ES-I3 (cell line): ENCODE measurements around the gene PHRF1.
"Not testable (repeated sequence)": the region's sequence is repeated elsewhere in the genome, so short reads cannot be mapped to it uniquely, and the experiment has no call there.

ENCODE experiments used
- H3K36me3 ChIP-seq: 2 replicates; pipeline ENCODE4 v1.6.1; 2013; ENCODE audit warnings: mild to moderate bottlenecking, low read length, control low read depth, moderate library complexity; ENCODE audit not compliant: insufficient read depth
- H3K4me1 ChIP-seq: 2 replicates; pipeline ENCODE4 v1.6.1; 2013; ENCODE audit warnings: mild to moderate bottlenecking, control low read depth, low read length; ENCODE audit not compliant: insufficient read depth
- H3K9ac ChIP-seq: 2 replicates; pipeline ENCODE4 v1.6.1; 2013; ENCODE audit warnings: low read depth, mild to moderate bottlenecking, low read length, moderate library complexity
- H3K9me3 ChIP-seq: 2 replicates; pipeline ENCODE4 v1.6.1; 2013; ENCODE audit warnings: mild to moderate bottlenecking, low read length, moderate library complexity; ENCODE audit not compliant: control insufficient read depth, insufficient read depth

The PHRF1 gene

DNA sequence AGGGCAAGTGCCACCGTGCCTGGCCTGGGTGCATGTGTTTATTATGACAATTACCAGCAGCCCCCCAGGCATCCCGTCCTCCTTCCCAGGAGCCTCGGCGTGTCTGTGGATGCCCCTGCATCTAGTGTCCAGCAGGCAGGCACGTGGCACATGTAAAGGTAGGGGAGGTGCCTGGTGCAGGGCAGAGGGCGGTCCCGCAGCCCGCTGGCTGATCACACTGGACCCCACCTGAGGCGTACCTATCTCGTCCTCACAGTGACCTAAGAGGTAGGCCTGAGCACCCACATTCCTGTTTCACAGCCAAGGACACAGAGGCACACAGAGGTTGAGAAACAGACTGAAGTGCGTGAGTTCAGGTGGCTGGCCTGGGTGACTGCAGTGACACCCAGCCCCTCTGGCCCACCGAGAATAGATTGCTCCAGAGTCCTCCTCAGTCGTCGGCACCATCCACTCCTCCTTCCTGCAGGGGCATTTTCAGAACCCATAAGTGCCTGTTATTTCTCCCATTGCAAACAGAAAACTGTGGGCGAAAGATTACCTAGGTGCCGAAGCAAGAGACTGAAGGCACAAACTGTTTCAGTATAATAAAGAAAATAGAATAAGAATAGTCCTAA is 3.0 kb upstream of the PHRF1 start:
- no peaks in the 10 kb centered on the region for H3K36me3 ChIP-seq

DNA sequence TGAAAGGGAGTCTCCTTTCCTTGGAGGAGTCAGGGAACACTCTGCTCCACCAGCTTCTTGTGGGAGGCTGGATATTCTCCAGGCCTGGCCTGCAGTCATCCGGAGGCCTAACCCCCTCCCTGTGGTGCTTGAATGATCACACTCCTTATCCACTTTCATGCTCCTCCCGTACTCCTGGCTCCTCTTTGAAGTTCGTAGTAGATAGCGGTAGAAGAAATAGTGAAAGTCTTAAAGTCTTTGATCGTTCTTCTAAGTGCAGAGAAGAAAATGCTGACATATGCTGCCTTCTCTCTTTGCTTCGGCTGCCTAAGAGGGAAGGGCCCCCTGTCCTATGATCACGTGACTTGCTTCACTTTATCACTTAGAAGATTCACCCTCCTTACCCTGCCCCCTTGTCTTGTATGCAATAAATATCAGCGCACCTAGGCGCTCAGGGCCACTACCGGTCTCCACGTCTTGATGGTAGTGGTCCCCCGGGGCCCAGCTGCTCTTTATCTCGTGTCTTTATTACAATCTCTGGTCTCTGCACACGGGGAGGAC is 2.2 kb upstream of the PHRF1 start:
- Histone ChIP-seq H3K9ac (peak overlapping the region; percentile 43; the same call in 1 of the 2 replicates), H3K4me1 (peaks cover 16% of the 10 kb centered on the region)
- not testable (repeated sequence) for H3K36me3 ChIP-seq, H3K9me3 ChIP-seq

More for the DNA sequence above, 3.0 kb upstream of the PHRF1 start:
- Histone ChIP-seq H3K9me3 (no peaks in the 10 kb centered on the region), H3K9ac (no peak overlapping the region), H3K4me1 (peaks cover 14% of the 10 kb centered on the region)

DNA sequence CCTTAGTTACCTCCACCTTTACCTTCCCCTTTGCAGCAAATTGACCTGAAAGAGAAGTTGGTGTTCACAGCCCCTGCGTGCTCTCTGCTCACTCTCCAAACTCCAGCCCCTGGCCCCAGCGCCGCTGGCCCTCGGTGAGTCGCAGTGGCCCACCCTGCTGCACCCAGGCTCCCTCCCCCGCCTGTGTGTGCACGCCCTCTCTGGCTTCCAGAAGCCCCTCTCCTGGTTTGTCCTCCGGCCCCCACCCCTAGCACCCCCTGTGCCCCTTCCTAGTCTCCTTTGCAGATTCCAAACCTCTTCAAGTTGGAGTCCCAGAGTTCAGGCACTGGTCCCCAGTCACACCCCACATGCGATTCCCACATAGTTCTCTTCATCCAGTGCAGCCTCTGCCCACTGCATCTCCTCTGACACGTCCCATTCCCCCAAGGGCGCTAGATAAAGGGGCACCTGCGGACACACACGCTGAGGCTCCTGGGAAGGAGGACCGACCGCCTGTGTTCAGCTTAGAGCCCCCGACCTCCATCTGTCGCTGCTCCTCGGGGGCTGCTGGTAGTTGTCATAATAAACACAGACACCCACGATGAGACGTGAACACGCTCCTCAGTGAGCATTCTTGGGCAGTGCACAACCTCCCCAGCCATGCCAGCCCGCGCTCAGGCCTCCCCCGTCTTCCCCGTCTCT is 1.5 kb upstream of the PHRF1 start:
- Histone ChIP-seq H3K9me3 (no peaks in the 10 kb centered on the region), H3K36me3 (no peaks in the 10 kb centered on the region; the same call in 1 of the 2 replicates), H3K9ac (peak overlapping the region; percentile 69; the same call in 1 of the 2 replicates), H3K4me1 (peaks cover 16% of the 10 kb centered on the region)

DNA sequence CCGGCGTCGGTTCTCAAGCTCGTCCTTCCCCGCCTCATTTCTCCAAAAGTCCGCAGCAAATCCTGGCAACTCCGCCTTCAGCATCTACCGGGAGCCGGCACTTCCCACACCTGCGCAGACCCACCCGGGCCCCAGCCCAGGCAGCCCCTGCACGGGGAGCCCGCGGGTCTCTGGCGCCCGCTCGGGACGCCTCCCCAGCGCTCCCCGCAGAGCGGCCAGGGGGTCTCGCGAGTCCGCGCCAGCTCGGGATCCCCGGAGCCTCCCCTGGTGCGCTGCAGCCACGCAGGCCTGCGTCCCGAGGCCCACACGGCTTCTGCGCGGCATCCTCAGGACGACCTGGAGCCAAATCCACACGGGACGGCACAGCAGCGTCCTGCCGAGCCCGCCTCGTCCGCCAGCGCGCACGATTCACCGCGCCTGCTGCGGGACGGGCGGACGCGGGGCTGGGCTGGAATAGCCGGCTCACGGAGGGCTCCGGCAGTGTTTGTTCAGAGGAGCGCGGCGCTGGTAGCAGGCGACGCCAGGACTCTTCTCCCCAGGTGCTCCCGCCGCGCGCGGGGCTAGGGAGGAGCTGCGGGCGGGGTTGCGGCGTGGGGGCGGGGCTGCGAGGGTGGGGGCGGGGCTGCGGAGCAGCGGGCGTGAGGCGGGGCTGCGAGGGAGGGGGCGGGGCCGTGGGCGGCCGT is 816 bp upstream of the PHRF1 start:
- H3K4me1 ChIP-seq, result peaks cover 16% of the 10 kb centered on the region
- H3K9me3 ChIP-seq, result no peaks in the 10 kb centered on the region
- H3K36me3 ChIP-seq, result no peaks in the 10 kb centered on the region; the same call in 1 of the 2 replicates
- H3K9ac ChIP-seq, result peak overlapping the region; percentile 69; the same call in 1 of the 2 replicates

DNA sequence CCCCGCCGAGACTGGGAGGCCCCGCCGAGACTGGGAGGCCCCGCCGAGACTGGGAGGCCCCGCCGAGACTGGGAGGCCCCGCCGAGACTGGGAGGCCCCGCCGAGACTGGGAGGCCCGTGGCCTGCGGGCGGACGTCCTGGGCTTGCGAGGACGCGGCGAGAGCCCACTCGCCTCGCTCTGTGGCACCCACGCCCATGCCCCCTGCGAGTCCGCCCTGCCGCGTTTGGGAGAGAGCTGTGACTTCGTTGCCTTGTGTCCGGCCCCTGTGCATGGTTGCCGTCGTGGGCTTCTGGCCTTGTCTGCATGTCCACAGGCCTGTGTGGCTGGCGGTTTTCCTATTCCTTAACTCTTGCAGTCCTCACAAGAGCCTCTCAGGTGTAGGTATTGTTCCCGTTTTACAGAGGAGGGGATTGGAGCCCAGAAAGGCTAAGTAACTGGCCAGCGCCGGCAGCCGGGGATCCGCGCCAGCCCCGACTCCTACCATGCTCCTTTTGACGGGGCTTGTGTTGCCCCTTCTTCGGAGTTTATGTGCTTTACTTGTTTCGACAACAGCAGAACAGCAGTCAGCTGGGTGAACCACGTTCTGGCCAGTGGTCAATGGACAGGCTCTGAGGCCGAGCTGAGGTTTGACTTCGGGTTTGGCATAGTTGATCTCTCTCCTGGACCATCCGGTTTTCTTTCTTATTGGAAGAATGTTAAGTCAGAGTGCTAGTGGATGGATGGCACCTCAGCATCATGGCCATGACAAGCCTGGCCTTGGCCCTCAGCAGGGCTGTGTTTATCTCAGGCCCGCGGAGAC is 741 bp downstream of the PHRF1 start:
- Histone ChIP-seq H3K9me3 (no peaks in the 10 kb centered on the region), H3K9ac (peak overlapping the region; percentile 60), H3K4me1 (peaks cover 11% of the 10 kb centered on the region), H3K36me3 (peaks cover 4% of the 10 kb centered on the region)

DNA sequence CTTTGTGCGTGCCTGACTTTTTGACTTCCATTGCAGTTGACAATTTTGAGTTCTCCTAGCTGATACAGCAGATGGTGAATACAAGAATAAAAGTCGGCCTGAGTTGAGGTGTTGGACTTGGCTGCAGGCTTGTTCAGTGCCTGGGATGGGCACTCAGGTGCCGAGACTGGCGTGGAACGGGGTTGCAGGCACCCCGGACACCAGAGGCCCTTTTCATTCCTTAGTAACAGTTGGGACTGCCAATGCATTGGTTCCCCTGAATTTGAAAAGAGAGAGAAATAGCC is 1.3 kb downstream of the PHRF1 start:
- Histone ChIP-seq H3K9ac (peak overlapping the region; percentile 60), H3K36me3 (peaks cover 6% of the 10 kb centered on the region), H3K9me3 (no peaks in the 10 kb centered on the region), H3K4me1 (peaks cover 11% of the 10 kb centered on the region)

DNA sequence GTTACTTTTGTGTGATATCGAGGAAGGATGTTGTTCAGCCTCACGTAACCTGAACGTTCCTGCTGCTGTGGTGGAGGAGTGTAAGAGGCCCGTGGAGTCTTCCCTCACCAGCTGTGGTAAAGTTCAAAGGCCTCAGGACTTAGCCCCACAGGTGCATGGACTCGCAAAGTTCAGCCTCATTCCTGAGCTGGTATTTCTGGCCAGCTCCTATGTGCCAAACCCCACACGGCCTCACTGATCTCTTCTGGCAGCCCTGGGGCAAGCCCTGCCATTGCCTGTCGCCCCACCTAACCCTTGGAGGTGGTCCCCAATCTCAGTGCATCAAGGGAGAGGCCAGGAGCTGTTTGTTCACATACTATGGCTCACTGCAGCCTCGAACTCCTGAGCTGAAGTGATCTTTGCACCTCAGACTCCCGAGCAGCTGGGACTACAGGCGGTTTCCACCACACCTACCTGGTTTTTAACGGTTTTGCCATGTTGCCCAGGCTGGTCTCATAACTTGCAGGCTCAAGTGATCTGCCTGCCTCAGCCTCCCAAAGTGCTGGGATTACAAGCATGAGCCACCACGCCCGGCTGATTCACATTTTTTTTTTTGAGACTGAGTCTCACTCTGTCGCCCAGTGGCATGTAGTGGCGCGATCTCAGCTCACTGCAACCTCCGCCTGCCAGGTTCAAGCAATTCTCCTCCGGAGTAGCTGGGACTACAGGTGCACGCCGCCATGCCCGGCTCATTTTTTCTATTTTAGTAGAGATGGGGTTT is 2.2 kb downstream of the PHRF1 start:
- Histone ChIP-seq H3K36me3 (peaks cover 6% of the 10 kb centered on the region), H3K4me1 (peaks cover 11% of the 10 kb centered on the region), H3K9me3 (no peaks in the 10 kb centered on the region), H3K9ac (no peak overlapping the region; the same call in none of the 2 replicates)

DNA sequence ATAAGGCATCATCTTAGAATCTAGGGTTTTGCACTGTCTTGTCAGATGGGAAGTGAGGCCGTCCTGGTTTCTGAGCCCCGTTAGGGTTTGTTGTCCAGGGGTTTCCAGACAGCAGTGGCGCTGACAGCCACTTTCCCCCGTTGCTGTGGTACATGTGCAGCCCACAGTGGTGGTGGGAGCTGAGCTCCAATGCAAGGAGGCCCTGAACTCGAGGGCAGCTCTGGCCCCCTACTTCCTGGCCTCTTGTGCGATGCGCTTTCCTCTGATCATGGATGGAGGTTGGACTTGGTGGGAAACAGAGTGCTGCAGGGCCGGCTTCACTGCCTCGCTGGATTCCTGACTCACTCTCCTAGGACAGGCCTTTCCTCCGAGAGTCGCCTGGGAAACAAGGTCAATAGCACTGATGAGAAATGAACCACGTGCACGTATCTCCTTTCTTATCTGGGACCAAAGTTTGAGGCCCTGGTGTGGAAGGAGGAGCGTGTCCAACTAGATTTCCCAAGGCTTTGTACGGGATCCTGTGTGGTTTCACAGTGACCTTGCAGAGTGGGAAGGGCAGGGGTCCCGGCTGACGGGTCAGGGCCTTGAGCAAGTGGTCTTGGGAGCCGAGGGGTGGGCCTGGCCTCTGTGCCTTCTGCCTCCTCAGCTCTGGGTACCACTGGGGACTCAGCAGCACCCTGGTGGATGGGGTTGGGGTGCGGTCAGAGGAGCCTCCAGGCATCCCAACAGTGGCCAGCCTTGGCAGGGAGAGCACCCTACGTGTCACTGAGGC is 3.7 kb downstream of the PHRF1 start:
- no peak overlapping the region for H3K9ac ChIP-seq
- H3K36me3 ChIP-seq, result peaks cover 6% of the 10 kb centered on the region

DNA sequence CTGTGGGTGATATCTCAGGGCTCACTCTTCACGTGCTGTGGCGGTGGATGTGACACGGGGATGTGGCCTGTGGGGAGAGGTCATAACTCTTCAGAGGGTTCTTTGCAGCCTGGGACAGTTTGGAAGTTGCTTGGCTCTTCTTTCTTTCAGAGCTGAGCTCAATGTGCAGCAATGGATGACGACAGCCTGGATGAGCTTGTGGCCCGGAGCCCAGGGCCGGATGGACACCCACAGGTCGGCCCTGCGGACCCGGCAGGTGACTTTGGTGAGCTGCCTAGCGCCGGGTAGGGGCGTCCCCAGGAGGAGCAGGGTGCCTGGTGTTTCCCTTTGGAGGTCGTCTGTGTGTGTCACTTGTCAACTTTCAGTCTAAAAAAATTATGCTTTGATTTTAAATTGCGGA is 5.1 kb downstream of the PHRF1 start:
- no peaks in the 10 kb centered on the region for H3K9me3 ChIP-seq
- peaks cover 11% of the 10 kb centered on the region for H3K4me1 ChIP-seq
- no peak overlapping the region for H3K9ac ChIP-seq
- H3K36me3 ChIP-seq, result peaks cover 6% of the 10 kb centered on the region

More for the DNA sequence above, 3.7 kb downstream of the PHRF1 start:
- H3K4me1 ChIP-seq, result peaks cover 11% of the 10 kb centered on the region
- H3K9me3 ChIP-seq, result no peaks in the 10 kb centered on the region

DNA sequence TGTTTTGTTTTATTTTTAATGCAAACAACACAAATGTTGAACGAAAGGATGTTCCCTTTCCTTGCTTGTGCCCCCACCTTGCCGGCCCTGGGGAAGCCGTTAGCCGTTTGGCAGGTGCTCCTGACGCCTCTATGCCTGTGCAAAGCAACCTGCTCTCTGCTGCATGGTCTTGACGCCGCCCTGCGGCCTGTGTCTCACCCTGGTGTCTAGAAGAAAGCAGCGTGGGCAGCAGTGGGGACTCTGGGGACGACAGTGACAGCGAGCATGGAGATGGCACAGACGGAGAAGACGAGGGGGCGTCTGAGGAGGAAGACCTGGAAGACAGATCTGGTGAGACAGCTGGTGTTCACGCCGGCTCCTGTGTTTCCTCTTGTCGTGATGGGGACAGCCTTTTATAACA is 5.5 kb downstream of the PHRF1 start:
- Histone ChIP-seq H3K36me3 (peaks cover 6% of the 10 kb centered on the region), H3K9me3 (no peaks in the 10 kb centered on the region), H3K4me1 (peaks cover 11% of the 10 kb centered on the region), H3K9ac (no peak overlapping the region)

DNA sequence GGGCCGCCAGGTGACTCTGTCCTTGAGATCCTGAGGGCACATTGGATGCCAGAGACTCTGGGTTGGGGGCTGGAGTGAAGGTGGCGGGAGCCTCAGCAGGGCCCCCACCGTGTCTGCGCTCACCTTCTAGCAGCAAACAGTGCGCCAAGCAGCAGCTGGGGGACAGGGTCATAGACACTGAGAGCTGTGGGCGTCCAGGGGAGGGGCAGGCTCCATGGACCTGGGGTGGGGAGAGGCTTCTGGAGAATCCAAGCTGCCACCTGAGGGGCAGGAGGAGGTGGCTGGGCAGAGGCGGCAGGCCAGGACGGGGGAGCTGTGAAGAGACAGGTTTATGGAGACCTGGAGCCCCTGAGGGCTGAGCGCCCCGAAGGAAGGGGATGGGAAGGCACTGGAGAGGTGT is 8.0 kb downstream of the PHRF1 start:
- Histone ChIP-seq H3K9ac (no peak overlapping the region), H3K4me1 (no peaks in the 10 kb centered on the region; the same call in 1 of the 2 replicates), H3K9me3 (no peaks in the 10 kb centered on the region), H3K36me3 (peaks cover 14% of the 10 kb centered on the region)

DNA sequence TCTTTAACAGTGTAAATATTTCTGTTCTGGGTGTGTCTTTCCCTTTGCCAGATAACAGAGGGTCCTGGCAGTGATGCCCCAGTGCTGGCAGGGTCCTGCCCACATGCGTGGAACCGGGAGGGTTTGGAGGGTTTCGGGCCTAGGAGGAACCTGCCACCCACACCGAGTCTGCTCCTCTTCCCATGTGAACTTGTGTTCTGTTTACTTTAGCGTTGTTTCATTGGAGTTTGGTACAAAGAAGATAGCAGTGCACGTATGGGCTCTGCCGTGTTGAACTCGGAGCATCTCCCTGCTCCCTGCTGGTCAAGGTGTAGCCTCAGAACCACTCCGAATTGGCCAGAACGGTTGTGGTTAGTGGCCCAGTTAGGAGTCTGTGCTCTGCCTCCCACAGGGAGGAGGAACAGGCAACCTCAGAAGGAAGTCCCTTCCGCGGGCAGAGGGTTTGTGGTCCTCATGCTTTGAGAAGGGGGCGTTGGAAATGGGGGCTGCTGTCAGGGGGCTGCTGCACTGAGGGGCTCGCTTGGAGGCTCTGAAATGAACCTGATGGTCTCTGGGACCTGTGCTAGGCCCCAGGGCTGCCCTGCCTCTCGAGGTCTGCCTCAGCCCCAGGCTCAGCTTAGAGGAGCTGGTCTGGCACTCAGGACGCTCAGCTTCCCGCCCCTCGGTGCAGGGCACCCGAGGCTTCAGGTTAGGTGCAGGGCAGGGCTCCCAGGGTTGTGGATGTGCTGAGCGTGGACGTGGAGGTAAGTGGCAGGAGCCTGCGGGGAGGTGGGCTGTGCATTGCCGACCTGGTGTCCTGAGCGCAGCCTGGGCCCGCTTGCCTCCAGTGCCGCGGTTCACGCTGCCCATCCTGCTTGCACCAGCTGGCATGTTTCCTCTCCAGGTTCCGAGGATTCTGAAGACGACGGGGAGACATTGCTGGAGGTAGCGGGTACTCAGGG is 10.4 kb downstream of the PHRF1 start:
- no peaks in the 10 kb centered on the region for H3K9me3 ChIP-seq
- H3K9ac ChIP-seq, result no peak overlapping the region
- H3K36me3 ChIP-seq, result peaks cover 13% of the 10 kb centered on the region
- no peaks in the 10 kb centered on the region; the same call in 1 of the 2 replicates for H3K4me1 ChIP-seq
